ENCODE measurements around the gene CORO2A.

DNA sequence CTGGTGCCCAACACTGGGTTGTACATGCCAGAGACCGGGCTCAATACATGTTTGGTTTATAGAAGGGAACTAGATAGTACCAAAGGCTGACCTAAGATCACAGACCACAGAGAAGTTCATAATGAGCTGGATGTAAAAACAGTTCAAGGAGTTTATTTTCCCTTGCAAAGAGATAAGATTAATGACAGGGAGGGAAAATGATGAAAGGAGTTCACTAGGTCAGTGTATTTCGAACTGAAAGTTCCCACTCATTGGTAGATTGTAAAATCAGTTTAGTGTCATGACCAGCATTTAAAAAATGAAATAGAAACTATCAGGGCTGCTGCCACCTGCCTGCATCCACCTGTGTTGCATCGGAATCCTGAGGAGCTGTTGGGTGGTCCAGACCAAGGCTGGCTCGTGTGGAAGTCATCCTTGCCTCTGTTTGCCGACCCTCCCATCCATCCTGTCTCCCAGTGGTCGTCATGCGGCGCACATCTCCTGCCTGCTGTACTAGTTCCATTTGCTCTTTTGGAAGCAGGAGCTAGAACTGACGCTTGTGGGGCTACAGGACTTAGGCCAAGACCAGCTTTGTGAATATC, 41.9 kb upstream of the CORO2A start:
- TF ChIP-seq, protein P1, sequence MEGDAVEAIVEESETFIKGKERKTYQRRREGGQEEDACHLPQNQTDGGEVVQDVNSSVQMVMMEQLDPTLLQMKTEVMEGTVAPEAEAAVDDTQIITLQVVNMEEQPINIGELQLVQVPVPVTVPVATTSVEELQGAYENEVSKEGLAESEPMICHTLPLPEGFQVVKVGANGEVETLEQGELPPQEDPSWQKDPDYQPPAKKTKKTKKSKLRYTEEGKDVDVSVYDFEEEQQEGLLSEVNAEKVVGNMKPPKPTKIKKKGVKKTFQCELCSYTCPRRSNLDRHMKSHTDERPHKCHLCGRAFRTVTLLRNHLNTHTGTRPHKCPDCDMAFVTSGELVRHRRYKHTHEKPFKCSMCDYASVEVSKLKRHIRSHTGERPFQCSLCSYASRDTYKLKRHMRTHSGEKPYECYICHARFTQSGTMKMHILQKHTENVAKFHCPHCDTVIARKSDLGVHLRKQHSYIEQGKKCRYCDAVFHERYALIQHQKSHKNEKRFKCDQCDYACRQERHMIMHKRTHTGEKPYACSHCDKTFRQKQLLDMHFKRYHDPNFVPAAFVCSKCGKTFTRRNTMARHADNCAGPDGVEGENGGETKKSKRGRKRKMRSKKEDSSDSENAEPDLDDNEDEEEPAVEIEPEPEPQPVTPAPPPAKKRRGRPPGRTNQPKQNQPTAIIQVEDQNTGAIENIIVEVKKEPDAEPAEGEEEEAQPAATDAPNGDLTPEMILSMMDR (IDR thresholded peaks at IDR 0.05; ENCODE audit: low read depth, low read length) = peak; percentile 28; the same call in 1 of the 2 replicates
- no peak for TF ChIP-seq EZH2phosphoT487 (IDR thresholded peaks at IDR 0.05; ENCODE audit: low read depth)

Data from OCI-LY3 (cell line).